Measurements from ENCODE around the gene RIMS3.

Gene RIMS3

DNA sequence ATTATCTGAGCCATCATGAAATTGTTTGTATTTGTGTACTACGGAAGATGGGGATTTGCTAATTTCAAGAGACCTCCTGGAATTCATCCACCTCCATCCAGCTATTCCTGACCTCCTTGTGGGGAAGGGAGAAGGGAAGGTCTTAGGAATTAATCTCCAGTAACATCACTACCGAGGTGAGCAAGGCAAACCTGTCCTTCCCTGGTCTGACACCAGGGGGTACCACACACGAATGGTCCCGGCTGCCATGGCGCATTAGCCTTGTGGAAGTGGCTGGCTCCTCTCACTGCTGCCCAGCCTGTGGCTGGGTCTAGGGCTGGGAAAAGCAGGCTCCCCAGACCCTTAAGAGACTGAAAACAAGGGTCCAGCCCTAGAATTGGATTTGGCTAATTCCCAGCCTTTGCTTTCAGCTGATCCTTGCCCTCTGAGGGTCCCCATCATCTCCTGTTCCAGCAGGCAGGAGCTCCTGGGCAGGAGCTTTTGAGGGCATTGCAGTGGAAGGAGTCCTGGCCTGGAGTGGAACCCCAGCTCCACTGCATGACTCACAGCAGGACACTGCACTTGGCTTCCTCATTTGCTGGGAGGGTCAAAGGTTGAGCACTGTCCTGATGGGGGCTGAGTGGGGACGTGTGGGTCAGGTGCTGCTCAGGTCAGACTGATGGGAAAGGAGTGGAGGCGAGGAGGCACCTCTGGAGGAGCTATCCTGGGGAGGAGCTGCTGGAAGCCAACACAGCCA is 34.8 kb downstream of the RIMS3 start:
- DNase-seq (ENCODE audit: low spot score): no peak

DNA sequence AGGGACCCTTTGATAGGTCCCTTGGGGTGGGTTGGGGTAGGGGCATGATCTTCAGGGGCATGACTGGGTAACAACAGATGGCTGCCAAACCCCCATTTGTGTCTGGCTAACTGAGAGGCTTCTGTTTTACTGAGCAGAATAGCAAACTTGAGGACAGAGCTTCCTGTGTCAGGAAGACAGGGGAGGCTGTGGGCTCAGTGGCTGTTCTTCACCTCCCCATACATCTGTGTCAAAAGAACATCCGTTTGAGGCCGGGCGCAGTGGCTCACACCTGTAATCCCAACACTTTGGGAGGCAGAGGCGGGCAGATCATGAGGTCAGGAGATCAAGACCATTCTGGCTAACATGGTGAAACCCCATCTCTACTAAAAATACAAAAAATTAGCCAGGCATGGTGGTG is 35.9 kb downstream of the RIMS3 start:
- peak; percentile 19 for DNase-seq (ENCODE audit: low spot score)

DNA sequence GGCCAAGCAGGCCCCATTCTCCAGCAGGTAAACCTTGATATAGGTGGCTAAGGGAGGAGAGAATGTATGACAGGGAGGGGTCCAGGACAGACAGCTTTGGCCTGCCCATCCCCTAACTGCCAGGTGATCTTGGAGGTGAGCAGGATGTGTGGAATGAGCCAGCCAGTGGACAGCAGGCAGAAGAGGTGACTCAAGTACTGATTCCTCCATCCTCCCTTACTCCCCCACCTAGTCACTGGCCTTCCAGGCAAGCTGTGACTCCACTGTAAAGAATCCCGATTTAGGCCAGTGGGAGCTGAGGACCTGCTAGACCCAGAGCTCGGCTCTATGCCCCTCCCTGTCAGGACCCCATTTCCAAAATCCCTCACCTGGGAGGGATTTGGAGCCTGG is 36.6 kb downstream of the RIMS3 start:
- DNase-seq (ENCODE audit: low spot score): no peak

DNA sequence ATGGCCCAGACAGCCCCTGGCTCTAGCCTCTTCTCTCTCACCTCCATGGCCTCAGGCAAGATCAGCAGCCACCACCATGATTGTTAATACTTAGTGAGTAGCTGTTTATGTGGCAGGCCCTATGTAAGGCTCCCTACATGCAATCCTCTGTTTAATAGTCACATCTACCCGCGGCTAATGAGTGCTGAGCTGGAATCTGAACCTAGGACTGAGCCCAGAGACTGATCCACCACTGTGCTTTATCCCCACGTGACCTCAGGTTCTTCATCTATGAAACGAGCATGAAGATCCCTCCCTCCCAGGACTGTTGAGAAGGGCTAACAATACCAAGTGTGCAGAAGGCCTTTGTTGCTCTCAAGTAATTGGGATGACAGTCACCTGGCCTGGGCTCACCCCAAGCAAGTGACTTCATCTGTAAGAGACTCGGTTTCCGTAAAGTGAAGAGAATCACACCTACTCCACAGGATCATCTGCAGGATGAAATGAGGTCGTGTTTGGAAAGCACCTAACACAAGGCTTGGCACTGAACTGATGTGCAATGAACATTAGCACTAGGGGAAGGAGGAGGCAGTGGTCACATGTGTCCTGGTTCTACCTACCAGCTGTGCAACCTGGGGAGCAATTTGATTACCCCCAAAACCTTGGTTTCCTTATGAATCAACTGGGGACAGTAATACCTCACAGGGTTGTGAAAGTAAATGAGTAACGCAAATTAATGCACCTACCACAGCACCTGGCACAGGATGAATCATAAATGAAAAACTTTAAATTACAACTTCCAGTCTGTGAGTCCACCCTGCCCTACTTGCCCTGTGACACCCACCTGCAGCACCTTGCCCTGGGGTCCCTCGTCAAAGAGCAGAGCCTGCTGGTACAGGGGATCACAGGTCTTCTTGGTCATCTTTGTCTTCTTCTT is 37.2 kb downstream of the RIMS3 start:
- peak; percentile 62 for DNase-seq (ENCODE audit: low spot score)

DNA sequence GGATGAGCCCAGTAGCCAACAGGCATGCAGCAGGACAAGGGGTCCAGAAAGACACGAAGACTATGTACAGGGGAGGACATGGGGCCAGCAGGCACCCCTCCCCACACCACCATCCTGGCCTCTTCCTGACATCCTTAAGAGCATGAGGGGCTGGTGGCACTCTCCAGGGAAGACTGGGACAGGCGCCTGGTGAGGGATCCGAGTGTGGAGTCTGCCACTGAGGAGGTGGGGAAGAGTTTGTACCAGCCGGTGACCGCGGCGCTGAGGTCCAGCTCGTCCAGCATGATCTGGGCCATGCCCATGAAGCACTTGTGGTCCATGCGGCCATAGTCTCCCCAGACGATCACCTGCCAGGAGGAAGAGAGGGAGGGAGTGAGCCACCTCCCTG is 39.1 kb downstream of the RIMS3 start:
- DNase-seq (ENCODE audit: low spot score): no peak

DNA sequence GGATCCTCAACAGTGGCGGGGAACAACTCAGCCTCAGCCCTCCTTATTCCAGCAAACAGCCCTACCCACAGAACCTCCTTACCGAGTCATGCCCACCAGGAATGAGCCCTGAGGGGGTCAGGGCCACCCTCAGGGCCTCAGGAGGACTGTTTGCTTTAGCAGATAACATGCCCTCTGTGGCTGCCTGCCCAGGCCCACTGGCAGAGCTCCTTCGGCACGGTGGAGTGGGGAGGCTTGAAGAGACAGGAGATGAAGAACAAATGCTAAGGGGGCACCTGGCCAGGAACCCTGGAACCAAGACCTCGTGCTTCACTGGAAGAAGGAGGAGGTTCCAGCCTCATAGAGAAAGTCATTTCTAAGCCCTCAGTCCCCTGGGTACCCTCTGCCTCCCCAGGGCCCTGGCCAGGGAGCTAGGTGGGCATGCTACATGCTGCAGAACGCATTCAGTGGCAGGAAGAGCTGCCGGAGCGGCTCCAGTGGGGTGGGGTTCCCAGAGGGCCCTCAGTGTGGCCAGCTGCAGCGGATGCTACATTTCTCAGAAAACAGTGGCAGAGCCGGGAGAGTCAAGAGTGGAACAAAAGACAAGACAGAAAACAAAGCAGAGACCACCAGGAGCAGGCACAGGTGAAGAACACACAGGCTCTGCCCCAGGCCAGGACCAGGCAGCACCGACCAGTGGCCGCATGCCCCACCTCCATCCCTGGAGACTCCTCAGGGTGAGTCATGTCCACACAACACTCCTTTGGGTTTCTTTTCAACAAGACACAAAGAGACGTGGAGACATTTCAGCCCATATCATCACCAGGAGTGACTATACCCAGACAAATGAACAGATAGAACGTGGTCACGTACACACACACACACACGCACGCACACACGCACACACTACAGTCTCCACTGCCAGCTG is 39.8 kb downstream of the RIMS3 start:
- DNase-seq (ENCODE audit: low spot score): no peak

DNA sequence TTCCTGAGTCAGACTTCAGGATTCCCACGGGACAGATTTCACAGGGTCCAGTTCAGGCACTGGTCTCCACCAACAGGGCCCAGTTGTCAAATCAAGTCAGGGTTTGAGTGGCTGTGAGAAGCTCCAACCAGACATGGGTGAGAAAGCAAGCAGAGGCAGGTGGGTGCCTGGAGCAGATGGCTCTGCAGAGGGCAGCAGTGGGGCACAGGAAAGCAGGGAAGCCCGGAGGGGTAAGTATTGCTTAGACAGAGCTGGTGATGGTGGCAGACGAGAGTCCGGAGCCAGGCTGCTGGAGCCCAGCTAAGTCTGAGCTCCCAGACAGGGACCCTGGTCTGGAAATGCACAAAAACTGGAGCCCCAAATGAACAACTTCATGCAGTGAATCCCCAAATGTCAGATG is 40.4 kb downstream of the RIMS3 start:
- peak; percentile 14 for DNase-seq (ENCODE audit: low spot score)

DNA sequence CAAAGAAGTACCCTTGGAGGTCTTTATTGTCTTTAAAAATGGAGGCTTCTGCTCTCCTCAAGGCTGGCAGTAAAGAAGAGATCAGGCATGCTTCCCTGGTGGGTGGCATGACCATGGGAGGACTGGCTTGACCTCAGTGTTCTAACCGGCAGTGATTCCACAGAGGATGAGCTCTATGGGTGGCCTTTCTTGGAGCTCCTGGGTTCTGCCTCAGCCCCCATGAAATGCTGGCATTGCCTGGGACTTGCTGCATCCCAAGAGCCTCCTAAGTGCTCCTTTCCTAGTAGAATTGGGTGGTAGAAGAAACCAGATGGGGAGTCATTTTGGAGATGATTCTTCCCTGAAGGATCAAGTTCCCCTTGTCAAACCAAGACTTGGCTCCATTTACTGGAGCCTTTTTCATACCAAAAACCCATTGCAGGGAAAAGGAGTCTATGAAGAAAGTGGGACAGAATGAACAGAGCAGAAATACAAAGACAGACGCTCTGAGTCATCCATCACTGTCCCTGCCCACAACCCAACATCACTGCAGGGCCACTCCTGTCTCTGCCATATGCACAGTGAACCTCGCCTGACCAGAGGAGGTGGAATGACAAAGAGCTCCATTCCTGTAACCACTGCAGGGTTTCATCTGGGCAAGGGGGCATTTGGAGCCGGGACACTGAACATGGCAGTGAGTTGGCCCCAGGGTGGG is 42.4 kb downstream of the RIMS3 start:
- DNase-seq (ENCODE audit: low spot score): no peak

DNA sequence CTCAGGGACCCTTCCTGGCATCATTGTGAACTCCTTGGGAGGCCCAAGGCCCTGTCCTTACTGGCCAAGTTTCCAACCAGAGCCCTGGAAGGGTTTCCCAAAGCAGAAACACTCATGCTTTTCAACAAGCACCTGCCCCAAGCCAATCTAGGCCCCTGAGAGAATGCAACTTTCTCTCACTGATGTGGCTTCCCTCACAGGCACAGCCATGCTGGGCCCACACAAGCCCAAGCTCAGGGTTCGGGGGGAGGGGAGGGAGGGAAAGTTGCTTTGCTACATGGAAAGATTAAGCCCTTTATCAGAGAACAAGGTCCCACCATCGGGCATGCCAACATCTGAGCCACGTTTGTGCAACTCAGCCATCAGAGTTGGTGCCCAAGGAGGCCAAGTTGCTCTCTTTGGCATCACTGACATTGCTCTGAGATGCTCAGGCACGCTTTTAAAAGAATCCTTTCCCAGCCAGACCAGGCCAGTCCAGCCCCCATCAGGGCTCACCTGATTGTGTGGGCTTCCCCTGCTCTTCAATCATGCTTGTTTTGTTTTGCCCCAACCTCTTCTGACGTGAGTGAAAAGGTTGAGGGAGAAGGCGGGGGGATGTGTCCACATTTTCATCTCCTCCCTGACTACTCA is 43.5 kb downstream of the RIMS3 start:
- no peak for DNase-seq (ENCODE audit: low spot score)

DNA sequence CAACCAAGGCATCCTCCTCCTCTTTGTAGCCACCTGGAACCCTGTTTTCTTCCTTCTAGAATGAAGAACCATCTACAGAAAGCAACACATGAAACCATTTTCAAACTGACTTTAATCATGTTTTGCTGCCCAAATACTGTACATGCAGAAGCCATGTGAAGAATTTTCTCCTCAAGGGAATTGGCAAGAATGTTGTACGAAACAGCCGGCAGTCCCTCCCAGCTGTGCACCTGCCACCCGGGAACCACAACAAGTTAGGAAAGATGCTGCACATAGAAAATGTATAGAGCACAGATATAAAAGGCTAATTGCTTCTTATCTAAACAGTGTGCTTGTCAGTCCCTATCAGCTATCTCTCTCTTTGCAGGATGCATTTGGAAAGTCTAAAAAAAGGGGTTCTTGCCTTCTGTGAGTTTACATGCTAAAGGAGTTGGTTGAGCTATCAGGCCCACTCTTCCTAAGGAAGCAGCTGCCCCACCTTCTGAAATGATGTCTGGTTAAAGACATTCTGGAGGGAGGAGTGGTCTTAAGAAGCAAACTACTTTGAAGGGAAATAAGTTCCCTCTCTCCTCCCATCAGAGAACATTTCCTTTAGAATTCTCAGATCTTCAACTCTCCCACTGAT is 44.8 kb downstream of the RIMS3 start:
- no peak for DNase-seq (ENCODE audit: low spot score)

DNA sequence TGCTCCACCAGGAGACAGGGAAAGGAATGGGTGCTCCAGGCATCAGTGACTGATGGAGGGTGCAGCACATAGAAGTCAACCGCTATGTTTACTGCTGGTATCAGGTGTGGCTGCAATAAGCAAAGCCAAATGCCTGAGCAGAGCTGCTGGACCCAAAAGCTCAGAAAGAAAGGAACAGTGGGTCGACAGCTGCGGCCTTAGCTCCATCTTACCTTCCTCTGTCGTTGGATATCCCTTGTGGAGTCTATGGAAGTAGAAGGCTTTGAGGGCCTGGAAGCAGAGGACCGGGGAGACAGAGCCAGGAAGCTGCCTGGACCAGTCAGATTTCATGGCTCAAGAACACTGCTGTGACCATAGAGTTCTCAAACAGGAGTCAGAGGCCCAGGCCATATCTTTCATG is 45.3 kb downstream of the RIMS3 start:
- DNase-seq (ENCODE audit: low spot score): no peak

DNA sequence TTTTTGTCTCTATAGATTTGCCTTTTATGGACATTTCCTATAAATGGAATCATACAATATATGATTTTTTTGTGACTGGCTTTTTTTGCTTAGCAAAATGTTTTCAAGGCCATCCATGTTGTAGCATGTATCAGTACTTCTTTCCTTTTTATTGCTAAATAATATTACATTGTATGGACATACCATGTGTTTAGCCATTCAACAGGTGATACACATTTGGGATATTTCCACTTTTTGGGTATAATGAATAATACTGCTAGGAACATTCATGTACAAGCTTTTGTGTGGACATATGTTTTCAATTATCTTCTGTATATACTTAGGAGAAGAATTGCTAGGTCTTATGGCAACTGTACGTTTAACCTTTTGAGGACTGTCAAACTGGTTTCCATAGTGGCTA is 47.4 kb downstream of the RIMS3 start:
- no peak for DNase-seq (ENCODE audit: low spot score)

DNA sequence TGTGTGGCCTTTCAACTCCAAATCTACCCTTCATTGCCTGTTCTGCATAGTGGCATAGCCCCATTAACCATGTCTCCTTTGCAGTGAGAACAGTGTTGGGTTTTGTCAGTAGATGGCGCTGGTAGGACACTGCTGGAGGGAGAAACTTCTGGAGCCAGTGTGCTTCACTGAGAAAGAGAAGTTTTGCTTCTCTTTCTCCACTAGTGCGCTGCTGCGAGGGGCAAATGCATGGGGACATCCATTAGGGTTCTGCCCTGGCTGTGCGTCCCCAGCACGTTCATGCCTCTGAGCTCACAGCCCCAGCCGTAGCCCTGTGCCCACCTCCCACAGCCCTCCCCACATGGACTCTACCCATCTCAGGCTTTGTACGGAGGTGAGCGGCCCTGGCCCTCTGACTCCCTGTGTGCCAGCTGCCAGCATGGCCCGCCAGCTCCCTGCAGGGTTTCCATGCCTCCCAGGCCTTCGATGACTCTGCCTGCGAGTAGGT is 53.1 kb downstream of the RIMS3 start:
- DNase-seq (ENCODE audit: low spot score): peak; percentile 75

DNA sequence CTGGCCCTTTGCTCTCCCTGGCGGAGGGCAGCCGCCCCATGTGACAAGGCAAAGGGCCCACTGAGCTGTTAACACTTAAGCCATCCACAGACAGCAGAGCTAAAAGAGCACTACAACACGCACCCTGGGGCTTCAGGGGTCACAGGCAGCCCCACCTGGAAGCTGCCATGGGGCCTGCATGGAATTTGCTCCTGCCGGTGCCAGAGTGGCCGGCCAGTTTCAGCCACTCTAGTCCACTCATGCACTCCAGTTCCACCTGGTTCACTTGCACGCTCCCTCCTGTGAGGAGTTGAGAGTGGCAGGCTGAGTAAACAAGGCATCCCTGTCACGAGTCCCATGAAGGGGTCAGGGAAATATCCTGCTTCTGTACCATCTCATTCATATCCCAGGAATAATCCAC is 55.3 kb downstream of the RIMS3 start:
- DNase-seq (ENCODE audit: low spot score): no peak

DNA sequence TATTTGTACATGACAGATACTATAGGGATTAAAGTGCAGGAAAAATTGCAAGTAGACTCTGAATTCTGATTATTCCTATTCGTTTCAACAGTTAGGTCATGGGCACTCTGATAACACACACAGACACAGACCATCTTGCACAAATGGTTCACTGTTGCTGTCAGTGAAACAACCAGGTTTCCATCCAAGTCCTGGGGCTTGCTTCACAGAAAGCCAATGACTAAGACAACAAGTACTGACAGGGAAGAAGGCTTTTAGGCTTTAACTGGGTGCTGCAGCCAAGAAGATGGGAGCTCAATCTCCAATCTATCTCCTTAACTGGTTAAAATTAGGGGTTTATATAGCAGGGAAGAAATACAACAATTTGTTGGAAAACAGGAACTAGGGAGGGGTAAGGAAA is 57.6 kb downstream of the RIMS3 start:
- DNase-seq (ENCODE audit: low spot score): no peak

DNA sequence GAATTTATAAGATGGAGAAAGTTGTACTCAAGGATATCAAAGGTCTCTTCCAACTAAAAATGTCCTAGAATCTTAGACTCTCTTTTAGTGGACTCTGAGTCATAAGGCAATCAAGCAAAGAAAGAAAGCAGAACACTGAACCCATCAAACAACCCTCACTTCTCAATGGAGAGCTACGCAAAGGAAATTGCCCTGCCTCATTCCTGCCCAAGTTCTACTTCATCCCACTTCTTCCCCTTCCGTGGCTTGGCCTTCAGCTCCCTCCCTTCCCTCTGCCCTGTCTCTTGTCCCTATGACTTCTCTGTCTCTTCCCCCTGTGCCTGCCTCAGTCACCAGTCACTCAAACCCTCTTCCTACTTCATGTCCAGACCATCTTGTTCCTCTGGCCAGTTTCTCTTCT is 58.5 kb downstream of the RIMS3 start:
- no peak for DNase-seq (ENCODE audit: low spot score)

DNA sequence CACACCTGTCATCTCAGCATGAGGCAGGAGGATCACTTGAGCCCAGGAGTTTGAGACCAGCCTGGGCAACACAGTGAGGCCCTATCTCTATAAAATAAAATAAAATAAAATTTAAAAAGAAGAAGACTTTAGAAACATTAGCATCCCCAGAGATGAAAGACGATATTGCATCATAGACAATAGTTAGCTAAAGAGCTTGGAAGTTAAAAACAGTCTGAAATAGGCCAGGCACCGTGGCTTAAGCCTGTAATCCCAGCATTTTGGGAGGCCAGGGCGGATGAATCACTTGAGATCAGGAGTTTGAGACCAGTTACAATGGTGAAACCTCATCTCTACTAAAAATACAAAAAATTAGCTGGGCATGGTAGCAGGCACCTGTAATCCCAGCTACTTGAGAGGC is 59.3 kb downstream of the RIMS3 start:
- no peak for DNase-seq (ENCODE audit: low spot score)

DNA sequence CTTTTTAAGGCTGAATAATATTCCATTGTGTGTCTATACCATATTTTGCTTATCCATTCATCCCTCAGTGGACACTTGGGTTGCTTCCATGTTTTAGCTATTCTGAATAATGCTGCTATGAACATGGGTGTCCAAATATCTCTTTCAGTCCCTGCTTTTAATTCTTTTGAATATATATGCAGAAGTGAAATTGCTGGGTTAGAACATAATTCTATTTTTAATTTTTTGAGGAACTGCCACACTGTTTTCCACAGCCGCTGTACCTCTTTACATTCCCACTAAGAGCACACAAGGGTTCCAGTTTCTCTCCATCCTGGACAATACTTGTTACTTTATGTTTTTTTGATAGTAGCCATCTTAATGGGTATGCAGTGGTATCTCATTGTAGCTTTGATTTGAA is 65.6 kb downstream of the RIMS3 start:
- DNase-seq (ENCODE audit: low spot score): no peak

DNA sequence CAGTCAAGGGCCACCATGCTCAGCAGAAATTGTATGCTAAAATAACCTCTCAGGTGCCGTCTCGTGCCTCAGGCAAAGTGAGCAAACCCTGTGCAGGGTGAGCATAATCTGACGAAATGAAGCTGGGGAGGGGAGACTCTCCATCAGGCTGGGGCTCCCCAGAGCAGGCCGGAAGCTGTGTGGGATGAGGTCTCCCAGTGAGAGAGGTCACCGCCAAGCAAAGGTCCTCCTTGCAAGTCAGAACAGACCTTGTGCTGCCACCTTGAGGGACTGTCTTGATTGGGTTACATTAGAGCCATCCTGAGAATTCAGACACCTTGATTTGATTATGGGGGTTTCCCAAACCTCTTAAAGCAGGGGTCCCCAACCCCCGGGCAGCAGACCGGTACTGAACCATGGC is 69.9 kb downstream of the RIMS3 start:
- DNase-seq (ENCODE audit: low spot score): no peak

DNA sequence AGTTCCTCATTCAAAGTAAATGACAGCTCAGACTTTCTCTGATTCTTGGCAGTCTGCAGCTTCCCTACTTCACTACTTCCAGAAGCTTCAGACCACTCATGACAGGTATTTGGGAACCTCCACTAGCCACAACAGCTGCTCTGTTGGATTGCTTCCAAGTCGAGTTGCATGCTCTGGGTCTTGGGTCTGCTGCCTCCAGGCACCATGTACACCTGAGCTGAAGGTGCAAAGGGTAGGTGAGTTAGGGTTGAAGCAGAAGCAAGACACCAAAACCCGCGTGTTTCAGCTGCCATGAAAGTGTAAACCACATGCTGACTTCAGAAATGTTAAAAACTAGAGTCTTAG is 71.3 kb downstream of the RIMS3 start:
- no peak for DNase-seq (ENCODE audit: low spot score)
